ENCODE measurements around the gene CFB. TPM values are rescaled to one million over a fixed set of nuclear protein-coding genes. Genes with fewer than 3 reads are reported as not detected.

Gene CFB
- total and polyA plus RNA-seq, 9 of the 15 experiments (the other 6 are each of a cell fraction or from before 2014, with no cell fraction given) = 0.08 to 0.91 (median 0.22) TPM; not detected in 4

DNA sequence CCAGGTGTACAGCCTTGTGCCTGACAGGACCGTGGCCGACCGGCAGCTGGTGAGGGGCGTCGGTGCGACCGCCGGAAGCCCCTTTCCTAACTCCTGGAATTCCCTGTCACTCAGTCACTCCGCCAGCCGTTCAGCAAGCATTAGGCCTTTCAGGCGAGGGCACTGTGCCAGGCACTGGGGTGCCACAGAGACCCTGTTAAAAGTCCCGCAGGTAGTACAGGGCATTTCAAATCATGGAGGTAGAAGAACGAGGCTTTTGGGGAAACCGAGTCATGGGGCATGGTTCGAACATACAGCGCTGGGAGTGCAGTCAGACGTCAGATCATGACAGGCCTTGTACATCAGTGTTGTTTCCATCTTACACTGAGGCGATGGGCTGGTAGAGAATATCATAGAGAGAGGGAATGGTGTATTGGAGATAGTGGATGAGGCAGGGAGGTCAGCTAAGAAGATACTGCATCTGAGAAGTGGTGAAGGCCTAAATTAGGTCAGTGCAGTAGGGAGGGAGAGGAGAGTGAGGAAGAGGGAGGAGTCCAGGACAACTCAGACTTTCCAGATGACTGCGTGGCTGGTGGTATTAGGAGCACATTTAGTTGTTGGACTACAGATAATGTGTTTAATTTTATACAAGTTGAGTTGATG is 26.9 kb downstream of the CFB start (continued):
- TF ChIP-seq, protein P1, sequence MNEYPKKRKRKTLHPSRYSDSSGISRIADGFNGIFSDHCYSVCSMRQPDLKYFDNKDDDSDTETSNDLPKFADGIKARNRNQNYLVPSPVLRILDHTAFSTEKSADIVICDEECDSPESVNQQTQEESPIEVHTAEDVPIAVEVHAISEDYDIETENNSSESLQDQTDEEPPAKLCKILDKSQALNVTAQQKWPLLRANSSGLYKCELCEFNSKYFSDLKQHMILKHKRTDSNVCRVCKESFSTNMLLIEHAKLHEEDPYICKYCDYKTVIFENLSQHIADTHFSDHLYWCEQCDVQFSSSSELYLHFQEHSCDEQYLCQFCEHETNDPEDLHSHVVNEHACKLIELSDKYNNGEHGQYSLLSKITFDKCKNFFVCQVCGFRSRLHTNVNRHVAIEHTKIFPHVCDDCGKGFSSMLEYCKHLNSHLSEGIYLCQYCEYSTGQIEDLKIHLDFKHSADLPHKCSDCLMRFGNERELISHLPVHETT (CRISPR knock-in tag; conservative IDR thresholded peaks at IDR 0.05 in 1 of 2, IDR thresholded peaks at IDR 0.05 in 1 of 2) = no peak
- TF ChIP-seq BCOR (IDR thresholded peaks at IDR 0.05) = peak; percentile 85
- TF ChIP-seq, protein P2, sequence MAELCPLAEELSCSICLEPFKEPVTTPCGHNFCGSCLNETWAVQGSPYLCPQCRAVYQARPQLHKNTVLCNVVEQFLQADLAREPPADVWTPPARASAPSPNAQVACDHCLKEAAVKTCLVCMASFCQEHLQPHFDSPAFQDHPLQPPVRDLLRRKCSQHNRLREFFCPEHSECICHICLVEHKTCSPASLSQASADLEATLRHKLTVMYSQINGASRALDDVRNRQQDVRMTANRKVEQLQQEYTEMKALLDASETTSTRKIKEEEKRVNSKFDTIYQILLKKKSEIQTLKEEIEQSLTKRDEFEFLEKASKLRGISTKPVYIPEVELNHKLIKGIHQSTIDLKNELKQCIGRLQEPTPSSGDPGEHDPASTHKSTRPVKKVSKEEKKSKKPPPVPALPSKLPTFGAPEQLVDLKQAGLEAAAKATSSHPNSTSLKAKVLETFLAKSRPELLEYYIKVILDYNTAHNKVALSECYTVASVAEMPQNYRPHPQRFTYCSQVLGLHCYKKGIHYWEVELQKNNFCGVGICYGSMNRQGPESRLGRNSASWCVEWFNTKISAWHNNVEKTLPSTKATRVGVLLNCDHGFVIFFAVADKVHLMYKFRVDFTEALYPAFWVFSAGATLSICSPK (IDR thresholded peaks at IDR 0.05; ENCODE audit: borderline replicate concordance) = 0 out of 2 replicates have a peak, but pooled peaks have one; percentile 28
- no peak for TF ChIP-seq XRCC3 (IDR thresholded peaks at IDR 0.05)
- TF ChIP-seq ZNF165 (CRISPR knock-in tag; IDR thresholded peaks at IDR 0.05; ENCODE audit: borderline replicate concordance) = no peak
- TF ChIP-seq TEAD2 (tag; IDR thresholded peaks at IDR 0.05) = 0 out of 2 replicates have a peak, but pooled peaks have one; percentile 27
- TF ChIP-seq ZNF408 (CRISPR knock-in tag; IDR thresholded peaks at IDR 0.05; ENCODE audit: low read depth) = no peak
- TF ChIP-seq ZNF75A (CRISPR knock-in tag; IDR thresholded peaks at IDR 0.05) = no peak
- TF ChIP-seq ZNF212 (CRISPR knock-in tag; IDR thresholded peaks at IDR 0.05) = no peak
- TF ChIP-seq, protein P3, sequence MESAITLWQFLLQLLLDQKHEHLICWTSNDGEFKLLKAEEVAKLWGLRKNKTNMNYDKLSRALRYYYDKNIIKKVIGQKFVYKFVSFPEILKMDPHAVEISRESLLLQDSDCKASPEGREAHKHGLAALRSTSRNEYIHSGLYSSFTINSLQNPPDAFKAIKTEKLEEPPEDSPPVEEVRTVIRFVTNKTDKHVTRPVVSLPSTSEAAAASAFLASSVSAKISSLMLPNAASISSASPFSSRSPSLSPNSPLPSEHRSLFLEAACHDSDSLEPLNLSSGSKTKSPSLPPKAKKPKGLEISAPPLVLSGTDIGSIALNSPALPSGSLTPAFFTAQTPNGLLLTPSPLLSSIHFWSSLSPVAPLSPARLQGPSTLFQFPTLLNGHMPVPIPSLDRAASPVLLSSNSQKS (CRISPR knock-in tag; IDR thresholded peaks at IDR 0.05) = no peak
- TF ChIP-seq SRSF7 (optimal IDR thresholded peaks at IDR 0.05; ENCODE audit: low read depth, low read length) = no peak
- peak; percentile 52; the same call in 1 of the 2 replicates for TF ChIP-seq ZNF589 (CRISPR knock-in tag; IDR thresholded peaks at IDR 0.05; ENCODE audit: low read depth)
- TF ChIP-seq, protein P4, sequence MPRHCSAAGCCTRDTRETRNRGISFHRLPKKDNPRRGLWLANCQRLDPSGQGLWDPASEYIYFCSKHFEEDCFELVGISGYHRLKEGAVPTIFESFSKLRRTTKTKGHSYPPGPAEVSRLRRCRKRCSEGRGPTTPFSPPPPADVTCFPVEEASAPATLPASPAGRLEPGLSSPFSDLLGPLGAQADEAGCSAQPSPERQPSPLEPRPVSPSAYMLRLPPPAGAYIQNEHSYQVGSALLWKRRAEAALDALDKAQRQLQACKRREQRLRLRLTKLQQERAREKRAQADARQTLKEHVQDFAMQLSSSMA (CRISPR knock-in tag; IDR thresholded peaks at IDR 0.05) = no peak
- no peak for TF ChIP-seq PYGO2 (tag; IDR thresholded peaks at IDR 0.05)
- TF ChIP-seq RBM25 (IDR thresholded peaks at IDR 0.05; ENCODE audit: low read depth, low read length, severe bottlenecking) = no peak
- TF ChIP-seq ZFPM2 (CRISPR knock-in tag; IDR thresholded peaks at IDR 0.05) = no peak
- TF ChIP-seq, protein P5, sequence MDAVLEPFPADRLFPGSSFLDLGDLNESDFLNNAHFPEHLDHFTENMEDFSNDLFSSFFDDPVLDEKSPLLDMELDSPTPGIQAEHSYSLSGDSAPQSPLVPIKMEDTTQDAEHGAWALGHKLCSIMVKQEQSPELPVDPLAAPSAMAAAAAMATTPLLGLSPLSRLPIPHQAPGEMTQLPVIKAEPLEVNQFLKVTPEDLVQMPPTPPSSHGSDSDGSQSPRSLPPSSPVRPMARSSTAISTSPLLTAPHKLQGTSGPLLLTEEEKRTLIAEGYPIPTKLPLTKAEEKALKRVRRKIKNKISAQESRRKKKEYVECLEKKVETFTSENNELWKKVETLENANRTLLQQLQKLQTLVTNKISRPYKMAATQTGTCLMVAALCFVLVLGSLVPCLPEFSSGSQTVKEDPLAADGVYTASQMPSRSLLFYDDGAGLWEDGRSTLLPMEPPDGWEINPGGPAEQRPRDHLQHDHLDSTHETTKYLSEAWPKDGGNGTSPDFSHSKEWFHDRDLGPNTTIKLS (IDR thresholded peaks at IDR 0.05; ENCODE audit: borderline replicate concordance, low read depth) = no peak
- no peak for TF ChIP-seq TGIF2 (CRISPR knock-in tag; IDR thresholded peaks at IDR 0.05)
- TF ChIP-seq HOXB6 (CRISPR knock-in tag; IDR thresholded peaks at IDR 0.05; ENCODE audit: borderline replicate concordance) = no peak
- TF ChIP-seq KDM1A (IDR thresholded peaks at IDR 0.05) = peak in 1 of 2 experiments; percentile 44; a peak in 1 of 4 replicates
